ENCODE results near the gene NFASC. TPM values are rescaled to one million over a fixed set of nuclear protein-coding genes. Genes with fewer than 3 reads are reported as not detected.

Gene NFASC
- total and polyA plus RNA-seq, 8 donors = 3.3 to 12.7 (median 6.7) TPM

DNA sequence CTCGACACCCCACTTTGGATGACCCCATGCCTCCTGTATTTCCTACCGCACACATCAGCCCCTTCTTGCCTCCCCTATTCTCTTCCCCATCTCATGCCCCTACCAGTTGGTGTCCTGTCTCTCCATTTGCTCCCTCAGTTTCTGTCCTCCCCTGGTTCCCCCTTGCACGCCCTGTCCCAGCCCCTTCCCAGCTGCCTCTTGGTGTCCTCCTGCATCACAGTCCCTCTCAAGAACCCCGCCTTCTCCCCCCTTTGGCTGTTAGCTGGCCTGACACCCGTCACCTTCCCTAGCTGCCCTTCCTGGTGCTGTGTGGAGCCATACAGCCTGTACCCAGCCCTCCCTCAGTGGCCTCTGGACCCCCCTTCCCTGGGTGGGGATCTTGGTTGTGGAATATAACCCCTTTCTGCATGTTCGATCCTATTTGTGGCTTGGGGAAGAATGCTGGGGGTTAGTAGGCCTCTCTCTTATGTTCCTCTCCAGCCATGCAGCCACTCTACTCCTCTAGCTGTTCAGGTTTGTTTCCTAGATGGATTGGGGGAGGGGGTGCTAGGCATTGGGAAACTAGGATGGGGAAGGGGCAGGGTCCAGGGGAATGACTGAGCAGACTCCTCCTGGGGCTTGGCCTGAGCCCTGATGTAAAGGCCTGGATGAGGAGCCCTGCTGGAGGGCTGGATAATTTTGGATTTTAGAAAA is 41.4 kb upstream of the NFASC start:
- TF ChIP-seq CTCF (IDR thresholded peaks at IDR 0.05) = no peak
- no peaks in the 10 kb centered on the region for H3K4me1 ChIP-seq
- H3K27me3 ChIP-seq = no peaks in the 10 kb centered on the region
- H3K36me3 ChIP-seq = no peaks in the 10 kb centered on the region
- no peak for DNase-seq
- WGBS, 2 donors = 38 to 39% methylated on average over 6 of the region's 6 CpGs
- no peak for FAIRE-seq
- peak in 2 of 4 donors; percentile 42 to 61 for ATAC-seq
- H3K9me3 ChIP-seq = no peaks in the 10 kb centered on the region
- H3K4me3 ChIP-seq = peak overlapping the region in 1 of 4 donors; percentile 34
- no peak overlapping the region for H3K27ac ChIP-seq
- intact Hi-C loops (cut with DNase I) = no loop called here

DNA sequence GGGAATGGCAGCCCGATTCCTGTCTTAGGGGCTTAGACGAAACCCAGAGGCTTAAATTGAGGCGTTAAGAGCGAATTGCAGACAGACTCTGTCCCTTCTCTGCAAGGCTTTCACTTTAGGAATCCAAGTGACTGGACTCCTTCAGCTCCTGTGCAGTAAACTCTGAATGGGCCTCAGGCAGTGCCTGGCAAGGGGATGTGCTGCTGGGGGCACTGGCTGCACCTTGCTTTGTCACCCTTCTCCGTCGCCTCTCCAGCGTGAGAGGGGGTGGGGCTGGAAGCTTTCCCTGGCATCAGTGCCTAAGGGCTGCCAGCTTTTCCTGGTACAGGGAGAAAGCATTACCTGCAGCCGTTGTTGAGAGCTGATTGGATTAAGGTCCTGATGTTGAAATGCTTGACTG is 39.9 kb upstream of the NFASC start:
- Histone ChIP-seq H3K9me3 (no peaks in the 10 kb centered on the region), H3K36me3 (no peaks in the 10 kb centered on the region), H3K4me1 (no peaks in the 10 kb centered on the region), H3K27ac (no peak overlapping the region), H3K27me3 (no peaks in the 10 kb centered on the region), H3K4me3 (no peak overlapping the region)
- 43 to 50% methylated on average over 8 of the region's 8 CpGs for WGBS, 2 donors
- DNase-seq (no peak), ATAC-seq (peak in 2 of 4 donors; percentile 24 to 37), FAIRE-seq (no peak)
- intact Hi-C loops (cut with DNase I) = no loop called here
- no peak for TF ChIP-seq CTCF (IDR thresholded peaks at IDR 0.05)

GRCh38 chr1:204831186-204831585 is 39.5 kb upstream of the NFASC start:
- intact Hi-C loops (cut with DNase I) = no loop called here
- no peak for TF ChIP-seq CTCF (IDR thresholded peaks at IDR 0.05)
- Histone ChIP-seq H3K4me3 (no peak overlapping the region), H3K9me3 (no peaks in the 10 kb centered on the region), H3K4me1 (no peaks in the 10 kb centered on the region), H3K36me3 (no peaks in the 10 kb centered on the region), H3K27ac (no peak overlapping the region), H3K27me3 (no peaks in the 10 kb centered on the region)
- no peak for FAIRE-seq
- 26 to 42% methylated on average over 3 of the region's 3 CpGs for WGBS, 2 donors
- DNase-seq = no peak
- ATAC-seq = no peak

DNA sequence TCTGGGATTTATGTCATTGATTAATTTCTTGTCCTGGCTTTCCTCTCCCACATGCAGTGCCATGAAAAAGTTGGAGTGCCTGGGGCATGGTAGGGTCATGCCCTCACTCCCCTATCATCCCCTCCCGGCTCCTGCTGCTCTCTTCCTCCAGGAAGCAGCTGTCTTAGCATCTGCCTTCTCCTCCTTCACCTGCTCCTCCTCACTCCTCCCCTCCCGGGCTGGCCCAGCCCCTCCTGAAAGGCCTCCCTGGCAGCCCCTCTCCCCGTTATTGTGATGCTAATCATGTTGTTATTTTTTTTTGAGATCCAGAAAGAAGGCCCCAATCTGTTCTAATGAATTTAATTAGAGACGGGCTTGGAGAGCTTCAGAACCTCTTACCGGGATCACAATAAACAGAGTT is 36.3 kb upstream of the NFASC start:
- intact Hi-C loops (cut with DNase I) = no loop called here
- ATAC-seq = no peak
- 16 to 24% methylated on average over 5 of the region's 5 CpGs for WGBS, 2 donors

More for the DNA sequence above, 36.3 kb upstream of the NFASC start:
- no peaks in the 10 kb centered on the region for H3K9me3 ChIP-seq
- H3K4me3 ChIP-seq = no peak overlapping the region
- H3K36me3 ChIP-seq = no peaks in the 10 kb centered on the region
- no peak overlapping the region for H3K27ac ChIP-seq
- H3K27me3 ChIP-seq = no peaks in the 10 kb centered on the region
- FAIRE-seq (no peak), DNase-seq (no peak)
- H3K4me1 ChIP-seq = no peaks in the 10 kb centered on the region
- TF ChIP-seq CTCF (IDR thresholded peaks at IDR 0.05) = no peak

Measured in pancreas (tissue), 10 donors.